Right kidney (tissue), 1 donor: ENCODE results near the gene ANGPT4.
A peak's percentile ranks its signal among the peaks of the same experiment; 100 is the strongest.
"Not testable (repeated sequence)": the region's sequence is repeated elsewhere in the genome, so short reads cannot be mapped to it uniquely, and the experiment has no call there.

Experiments used
- DNase-seq: peaks from one replicate; pipeline ENCODE4 v3.0.0-alpha.2; 2016

ANGPT4 gene

DNA sequence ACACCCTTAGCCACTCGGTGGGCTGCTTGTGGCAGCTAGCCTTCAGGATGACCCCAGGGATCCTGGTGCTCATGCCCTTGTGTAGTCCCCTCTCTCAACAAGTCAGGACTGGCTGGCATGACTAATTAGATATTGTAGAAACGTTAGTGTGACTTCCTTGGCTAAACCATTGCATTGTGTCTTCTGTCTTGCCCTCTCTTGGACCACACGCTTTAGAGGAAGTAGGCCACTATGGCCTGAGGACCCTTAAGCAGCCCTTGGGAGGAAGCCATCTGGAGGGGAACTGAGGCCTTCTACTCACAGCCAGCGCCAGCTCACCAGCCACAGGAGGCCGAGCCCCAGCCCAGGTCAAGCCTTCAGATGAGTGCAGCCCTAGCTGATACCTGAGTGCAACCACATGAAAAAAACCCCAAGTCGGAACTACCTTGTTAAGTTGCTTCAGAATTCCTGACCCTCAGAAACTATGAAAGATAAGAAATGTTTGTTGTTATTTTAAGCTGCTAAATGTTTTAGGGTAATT, 10.1 kb downstream of the ANGPT4 start:
- no peak for DNase-seq

- no peak for DNase-seq
Observed at GRCh38 chr20:905396-905961, 10.7 kb downstream of the ANGPT4 start.

- no peak for DNase-seq
Observed at GRCh38 chr20:904039-904545, 12.0 kb downstream of the ANGPT4 start.

DNA sequence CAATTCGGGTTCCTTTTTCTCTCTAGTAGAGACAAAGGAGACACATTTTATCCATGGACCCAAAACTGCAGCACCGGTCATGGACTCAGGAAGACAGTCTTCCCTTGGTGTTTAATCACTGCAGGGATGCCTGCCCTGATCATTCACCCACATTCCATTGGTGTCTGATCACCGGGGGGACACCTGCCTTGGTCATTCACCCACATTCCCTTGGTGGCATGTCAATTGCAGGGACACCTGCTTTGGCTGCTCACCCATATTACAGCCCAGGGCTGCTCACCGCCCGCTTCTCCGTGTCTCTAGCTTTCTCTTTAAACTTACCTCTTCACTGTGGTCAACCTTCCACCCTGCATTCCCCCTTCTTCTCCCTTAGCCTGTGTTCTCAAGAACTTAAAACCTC, 18.7 kb downstream of the ANGPT4 start:
- DNase-seq, result not testable (repeated sequence)

DNA sequence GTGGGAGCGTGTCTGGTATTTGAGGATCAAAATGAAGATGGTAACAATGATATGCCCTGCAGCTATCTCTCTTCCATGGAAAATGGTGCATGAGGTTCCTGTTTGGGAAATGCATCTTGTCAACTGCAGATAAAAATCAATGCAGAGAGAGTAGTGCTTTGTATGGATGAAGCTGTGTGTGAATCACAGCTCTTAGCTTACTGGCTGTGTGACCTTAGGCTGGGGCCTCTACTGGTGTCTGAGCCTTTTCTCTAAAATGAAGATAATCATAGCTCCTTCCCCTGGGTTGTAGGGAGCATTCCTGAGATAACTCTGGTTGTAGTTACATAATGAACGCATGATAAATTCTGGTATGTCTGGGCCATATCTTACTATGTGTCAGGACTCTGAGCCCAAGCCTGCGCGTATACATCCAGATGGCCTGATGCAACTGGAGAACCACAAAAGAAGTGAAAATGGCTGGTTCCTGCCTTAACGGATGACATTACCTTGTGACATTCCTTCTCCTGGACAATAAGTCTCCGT, 19.6 kb downstream of the ANGPT4 start:
- DNase-seq, result no peak

- DNase-seq, result not testable (repeated sequence)
Observed at GRCh38 chr20:892371-892770, 23.8 kb downstream of the ANGPT4 start.

GRCh38 chr20:891706-892080, 24.4 kb downstream of the ANGPT4 start:
- DNase-seq, result no peak

DNA sequence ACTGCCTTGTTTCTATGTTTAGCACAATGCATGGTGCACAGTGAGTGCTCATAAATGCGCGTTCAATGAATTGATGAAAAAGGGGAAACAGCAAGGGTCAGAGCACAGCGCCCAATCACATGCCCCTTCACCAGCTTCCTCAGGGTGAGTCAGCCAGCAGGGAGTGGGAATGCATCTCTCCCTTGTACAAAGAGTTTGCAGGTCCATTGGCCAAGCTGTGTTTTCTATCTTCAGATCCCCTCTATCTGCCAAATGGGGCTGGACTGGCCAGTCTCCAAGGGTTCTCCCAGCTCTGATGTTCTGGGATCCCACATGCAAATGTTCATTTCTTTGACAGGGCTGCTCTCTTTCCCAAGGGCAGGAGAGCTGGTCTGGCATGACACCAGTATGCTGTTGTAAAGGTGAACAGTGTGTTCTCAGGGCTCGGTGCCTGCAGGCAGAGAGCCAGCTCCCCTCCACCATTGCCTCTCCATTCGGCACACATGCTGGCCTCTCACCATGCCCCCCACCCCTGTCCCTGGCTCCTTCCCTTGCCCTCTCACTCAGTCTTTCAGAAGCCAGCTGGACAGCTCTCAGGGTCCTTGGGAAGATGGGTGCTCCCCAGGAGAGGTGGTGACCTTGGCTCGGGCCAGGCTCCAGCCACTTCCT, 25.0 kb downstream of the ANGPT4 start:
- DNase-seq, result no peak

GRCh38 chr20:890666-891057, 25.5 kb downstream of the ANGPT4 start:
- DNase-seq, result no peak

DNA sequence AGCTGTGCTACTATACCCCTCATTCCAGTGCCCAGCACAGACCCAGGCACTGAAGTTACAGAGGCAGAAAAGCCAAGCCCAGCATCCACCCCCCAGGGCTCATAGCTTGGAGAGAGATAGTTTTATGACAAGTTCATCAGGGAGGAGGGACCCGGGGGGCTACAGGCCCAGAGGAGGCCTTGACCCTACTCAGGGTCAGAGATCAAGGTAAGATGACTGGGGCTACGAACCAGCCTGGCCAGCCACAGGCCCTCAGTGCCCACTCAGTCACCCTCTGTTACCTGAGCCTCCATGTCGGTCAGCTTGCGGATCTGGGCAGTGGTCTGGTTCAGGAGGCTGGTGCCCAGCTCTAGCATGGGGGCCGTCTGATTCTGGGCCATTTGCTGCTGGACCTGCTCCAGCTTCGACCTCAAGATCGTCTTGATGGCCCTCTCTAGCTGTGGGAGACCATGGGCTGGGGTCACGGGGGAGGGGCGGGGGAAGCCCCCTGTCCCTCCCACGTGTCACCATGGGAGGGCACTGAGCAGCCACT, 26.1 kb downstream of the ANGPT4 start:
- DNase-seq, result no peak

DNA sequence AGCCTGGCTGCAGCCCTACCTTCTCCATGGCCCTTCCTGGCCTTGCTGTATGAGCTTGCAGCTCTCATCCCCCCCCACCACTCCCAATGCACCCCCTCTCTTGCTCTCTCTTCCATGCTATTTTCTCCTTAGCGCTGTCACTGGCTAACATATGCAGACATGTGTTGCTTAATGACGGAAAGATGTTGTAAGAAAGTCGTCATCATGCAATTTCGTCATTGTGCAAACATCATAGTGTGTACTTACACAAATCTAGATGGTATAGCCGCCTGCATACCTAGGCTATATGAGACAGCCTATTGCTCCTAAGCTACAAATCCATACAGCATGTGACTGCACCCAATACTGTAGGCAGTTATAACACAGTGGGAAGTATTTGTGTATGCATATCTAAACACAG, 27.0 kb downstream of the ANGPT4 start:
- DNase-seq, result no peak

DNA sequence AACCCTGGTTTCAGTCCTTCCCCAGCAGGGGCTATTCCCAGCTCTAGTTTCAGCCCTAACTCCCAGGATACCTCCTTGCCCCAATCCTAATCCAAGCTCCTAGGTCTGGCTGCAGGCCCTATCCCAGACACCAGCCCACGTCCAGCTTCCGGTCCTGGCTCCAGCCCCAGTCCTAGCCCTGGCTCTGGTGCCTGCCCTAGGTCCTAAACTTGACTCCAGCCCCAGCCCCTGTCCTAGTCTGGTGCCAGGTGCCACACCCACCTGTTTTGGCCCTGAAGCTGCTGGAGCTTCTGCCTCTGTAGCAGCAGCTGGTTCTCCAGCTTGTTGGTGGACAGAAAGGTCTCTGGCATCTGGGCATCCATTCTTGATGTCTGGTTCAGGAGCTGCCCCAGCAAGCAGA, 28.1 kb downstream of the ANGPT4 start:
- DNase-seq, result no peak

DNA sequence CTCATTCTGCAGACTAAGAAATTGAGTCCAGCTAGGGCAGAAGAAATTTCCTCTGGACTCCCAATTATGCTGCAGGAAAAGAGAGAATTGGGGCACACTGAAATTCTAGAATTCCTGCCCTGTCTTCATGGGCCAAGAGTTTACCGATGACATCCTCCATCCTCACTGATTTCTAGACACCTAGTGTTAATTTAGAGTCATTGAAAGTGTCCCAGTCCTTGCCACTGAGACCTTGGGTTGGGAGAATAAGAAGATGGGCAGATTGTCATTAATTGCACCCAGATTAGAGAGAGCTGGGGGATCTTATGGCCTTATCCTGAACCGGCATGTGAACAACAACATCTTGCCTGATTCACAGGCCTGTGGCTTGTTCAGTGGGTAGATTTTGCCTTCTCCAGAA, 29.0 kb downstream of the ANGPT4 start:
- DNase-seq, result no peak

DNA sequence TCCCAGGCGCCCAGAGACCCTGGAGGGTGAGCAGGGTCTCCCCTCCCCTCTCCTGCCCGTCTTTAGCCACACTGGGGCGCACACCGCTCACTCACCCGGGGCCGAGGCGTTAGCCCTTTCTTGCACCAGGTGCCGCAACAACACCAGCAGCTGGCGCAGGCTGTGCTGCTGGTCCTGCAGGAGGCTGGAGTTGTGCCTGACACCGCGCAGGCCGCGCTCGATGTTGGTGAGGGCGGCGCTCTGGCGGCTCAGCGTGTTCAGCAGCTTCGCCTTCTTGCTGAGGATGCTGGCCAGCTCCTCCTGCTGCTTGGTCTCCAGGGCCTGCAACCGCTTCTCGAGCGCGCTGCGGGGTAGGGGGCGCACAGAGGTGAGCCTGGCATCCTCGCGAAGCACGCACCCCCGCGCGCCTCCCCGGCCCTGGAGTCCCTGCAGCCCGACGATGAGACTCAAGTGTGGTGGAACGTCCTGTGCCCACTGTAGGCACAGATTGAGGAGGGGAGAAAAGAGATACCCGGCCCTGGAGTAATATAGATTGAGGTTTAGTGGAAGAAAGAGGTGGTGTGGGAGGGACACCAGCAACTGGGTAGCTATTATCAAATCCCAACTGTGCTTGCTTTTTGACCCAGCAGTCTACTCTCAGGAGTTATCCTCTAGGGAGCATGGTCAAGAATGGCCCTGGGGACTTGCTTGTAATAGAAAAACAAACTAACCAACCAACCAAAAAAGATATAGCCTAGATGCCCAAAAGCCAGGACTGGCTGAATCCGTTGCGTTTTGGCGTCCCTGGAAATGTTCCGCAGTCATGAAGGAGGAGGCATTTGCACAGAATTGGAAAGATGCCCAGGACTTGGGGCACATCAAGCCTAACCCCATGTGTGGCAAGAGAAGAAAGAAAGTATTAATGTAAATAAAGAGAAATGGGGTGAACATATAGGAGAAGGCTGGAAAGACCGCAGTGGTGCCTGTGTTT, 30.9 kb downstream of the ANGPT4 start:
- peak; percentile 43 for DNase-seq

DNA sequence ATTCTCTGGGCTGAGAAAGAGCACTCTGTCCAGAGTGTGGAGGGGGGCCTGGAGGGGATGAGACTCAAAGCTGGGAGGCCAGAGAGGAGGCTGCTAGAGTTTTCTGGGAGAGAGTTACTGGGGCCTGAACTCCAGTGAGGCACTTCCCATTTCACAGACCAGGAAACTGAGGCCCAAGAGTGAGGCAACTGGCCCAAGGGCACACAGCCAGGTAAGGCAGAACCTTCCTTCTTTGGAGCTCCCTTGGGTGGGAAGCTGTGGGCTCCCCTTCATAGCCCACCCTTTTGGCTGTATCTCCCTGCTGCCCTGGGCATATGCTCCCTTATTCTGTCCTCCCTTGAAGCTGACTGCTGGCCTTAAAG, 34.4 kb downstream of the ANGPT4 start:
- DNase-seq, result no peak

DNA sequence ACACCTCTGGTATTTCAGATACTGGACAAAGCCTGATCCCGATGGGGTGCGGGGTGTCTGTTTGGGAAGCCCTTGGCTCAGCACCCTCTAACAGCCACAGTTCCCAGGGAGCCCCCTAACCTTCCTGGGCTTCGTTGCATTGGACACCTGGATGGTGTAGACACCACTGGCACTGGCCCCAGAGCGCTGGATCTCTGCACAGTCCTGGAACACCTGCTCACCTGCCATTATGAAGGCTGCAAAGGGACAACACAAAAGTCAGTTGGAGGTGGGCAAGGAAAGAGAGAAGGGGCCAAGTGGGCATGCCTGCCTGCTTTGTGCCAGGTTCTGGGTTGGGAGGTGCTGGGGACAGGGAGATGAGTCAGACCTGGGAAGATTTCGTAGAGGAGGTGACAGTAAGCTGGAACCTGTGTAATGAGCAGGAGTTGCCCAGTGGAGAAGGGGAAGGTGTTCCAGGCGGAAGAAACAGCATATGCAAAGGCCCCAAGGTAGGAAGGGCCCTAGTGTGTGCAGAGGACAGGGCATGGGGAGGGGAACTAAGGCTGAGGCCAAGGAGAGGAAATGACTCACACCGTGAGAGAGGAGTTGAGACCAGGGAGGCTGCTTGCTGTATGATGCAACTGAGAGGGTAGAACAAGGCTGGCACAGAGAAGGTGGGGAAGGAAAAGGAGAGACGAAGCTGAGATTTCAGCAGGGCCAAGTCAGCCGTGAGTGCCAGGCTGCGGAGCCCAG, 34.9 kb downstream of the ANGPT4 start:
- no peak for DNase-seq

GRCh38 chr20:879626-880025, 36.5 kb downstream of the ANGPT4 start:
- DNase-seq, result no peak

- DNase-seq, result no peak
Observed at GRCh38 chr20:878511-879307, 37.4 kb downstream of the ANGPT4 start.

DNA sequence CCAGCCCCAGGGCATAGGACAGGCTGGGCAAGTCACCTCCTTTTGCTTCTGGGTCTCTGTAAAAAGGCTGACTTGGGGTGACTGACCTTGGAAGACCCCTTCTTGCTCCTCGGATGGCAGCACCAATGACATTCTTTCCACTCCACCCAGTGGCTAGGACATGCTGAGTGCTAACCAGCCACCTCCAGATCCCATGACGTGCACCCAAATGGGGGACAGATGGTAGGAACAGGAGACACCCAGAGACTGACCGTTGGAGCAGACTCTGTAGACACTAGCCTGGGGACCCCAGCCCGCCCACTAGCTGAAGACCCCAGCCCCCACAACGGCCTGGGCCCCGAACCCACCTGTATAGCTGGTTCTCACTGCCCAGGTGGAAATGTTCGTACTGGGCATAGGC, 38.3 kb downstream of the ANGPT4 start:
- no peak for DNase-seq

DNA sequence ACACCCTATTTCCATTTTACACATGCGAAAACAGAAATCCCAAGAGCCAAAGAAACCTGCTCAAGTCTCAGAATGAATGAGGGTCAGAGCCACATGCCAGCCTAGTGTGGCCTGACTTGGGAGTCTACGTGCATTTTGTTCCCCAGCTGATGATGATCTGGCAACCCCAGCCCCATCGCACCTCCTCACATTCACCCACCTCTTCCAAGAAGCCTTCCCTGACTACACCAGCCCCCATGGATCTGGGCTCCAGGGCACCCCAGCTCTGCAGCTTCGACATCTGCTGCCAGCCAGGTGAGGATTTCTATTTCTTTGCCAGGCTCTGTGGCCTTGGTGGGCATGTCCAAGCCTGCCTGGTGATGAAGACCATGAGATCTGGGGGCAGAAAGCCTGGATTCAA, 41.0 kb downstream of the ANGPT4 start:
- DNase-seq, result no peak
